ENCODE data around the gene GOLGA6B.
"Not testable (repeated sequence)": the region's sequence is repeated elsewhere in the genome, so short reads cannot be mapped to it uniquely, and the experiment has no call there.

The GOLGA6B gene, protein sequence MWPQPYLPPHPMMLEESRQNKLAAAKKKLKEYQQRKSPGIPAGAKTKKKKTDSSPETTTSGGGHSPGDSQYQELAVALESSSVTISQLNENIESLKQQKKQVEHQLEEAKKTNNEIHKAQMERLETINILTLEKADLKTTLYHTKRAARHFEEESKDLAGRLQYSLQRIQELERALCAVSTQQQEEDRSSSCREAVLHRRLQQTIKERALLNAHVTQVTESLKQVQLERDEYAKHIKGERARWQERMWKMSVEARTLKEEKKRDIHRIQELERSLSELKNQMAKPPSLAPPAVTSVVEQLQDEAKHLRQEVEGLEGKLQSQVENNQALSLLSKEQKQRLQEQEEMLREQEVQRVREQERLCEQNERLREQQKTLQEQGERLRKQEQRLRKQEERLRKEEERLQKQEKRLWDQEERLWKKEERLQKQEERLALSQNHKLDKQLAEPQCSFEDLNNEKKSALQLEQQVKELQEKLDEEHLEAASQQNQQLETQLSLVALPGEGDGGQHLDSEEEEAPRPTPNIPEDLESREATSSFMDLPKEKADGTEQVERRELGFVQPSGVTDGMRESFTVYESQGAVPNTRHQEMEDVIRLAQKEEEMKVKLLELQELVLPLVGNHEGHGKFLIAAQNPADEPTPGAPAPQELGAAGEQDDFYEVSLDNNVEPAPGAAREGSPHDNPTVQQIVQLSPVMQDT

DNA sequence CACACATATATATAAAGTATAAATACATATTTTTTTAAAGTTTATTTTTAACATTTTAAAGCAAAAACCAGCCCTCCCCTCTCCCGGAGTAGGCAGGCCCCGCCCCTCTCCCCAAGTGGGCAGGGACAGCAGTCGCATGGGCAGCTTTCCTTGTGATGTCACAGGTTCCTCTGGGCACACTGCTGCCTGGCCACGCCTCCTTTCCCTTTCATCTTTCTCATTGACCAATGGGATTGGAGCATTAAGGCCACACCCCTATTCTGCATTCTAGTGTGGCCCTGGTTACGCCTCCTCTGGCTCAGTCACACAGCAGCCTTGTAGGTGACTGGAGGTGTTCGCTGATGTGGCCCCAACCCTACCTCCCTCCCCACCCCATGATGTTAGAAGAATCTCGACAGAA lies at the start of gene GOLGA6B:
TSS of gene GOLGA6B (plus strand) at position 301 of the 400 bp plus-strand sequence. CDS start at position 342, 41 bp downstream.
- H2AFZ ChIP-seq (ENCODE audit: low read depth, low read length); H3K9me3 ChIP-seq (ENCODE audit: low read length); H3K4me3 ChIP-seq (ENCODE audit: low read length); H3K4me1 ChIP-seq (ENCODE audit: insufficient read depth, low read length); H3K36me3 ChIP-seq (ENCODE audit: insufficient read depth, low read length); H3K27me3 ChIP-seq (ENCODE audit: insufficient read depth, low read length): not testable (repeated sequence)

DNA sequence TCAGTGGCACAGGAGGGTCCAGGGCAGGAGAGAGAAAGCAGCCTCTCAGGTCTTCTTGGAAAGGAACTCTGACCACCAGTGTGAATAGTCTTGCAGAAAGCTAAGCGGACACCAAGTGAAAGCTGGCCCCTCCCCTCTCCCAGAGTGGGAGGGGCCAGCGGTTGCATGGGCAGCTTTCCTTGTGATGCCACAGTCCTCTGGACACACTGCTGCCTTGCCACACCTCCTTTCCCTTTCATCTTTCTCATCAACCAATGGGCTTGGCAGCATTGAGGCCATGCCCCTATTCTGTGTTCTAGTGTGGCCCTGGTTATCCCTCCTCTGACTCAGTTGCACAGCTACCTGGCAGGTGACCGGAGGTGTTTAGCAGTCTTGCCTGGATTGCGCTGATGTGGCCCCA lies 49.7 kb upstream of the GOLGA6B start:
- Histone ChIP-seq H3K9me3 (ENCODE audit: low read length) (no peaks in the 10 kb centered on the region), H3K36me3 (ENCODE audit: insufficient read depth, low read length) (no peaks in the 10 kb centered on the region), H3K4me1 (ENCODE audit: insufficient read depth, low read length) (no peaks in the 10 kb centered on the region), H3K27me3 (ENCODE audit: insufficient read depth, low read length) (no peaks in the 10 kb centered on the region), H3K4me3 (ENCODE audit: low read length) (no peak overlapping the region), H2AFZ (ENCODE audit: low read depth, low read length) (no peak overlapping the region)

DNA sequence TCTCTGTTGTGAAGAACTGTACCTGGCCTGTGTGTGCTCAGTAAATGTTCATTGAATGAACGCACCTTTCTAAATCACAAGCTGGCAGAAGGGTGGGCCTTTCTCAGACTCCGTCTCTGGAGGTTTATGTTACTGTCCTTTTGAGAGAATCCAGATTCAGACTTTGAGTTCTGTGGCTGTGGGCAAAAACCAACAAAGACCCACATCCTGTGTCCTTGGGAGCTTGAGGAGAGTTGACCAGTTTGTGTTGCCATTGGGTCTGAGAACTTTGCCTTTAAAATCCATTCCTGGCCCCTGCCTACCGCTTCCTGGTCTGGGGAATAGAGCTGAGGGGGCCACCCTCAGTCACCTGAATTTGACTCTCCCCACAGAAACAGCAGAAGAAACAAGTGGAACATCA lies 46.4 kb upstream of the GOLGA6B start:
- H3K9me3 ChIP-seq (ENCODE audit: low read length); H3K4me3 ChIP-seq (ENCODE audit: low read length); H3K27me3 ChIP-seq (ENCODE audit: insufficient read depth, low read length); H3K36me3 ChIP-seq (ENCODE audit: insufficient read depth, low read length); H3K4me1 ChIP-seq (ENCODE audit: insufficient read depth, low read length); H2AFZ ChIP-seq (ENCODE audit: low read depth, low read length): not testable (repeated sequence)

DNA sequence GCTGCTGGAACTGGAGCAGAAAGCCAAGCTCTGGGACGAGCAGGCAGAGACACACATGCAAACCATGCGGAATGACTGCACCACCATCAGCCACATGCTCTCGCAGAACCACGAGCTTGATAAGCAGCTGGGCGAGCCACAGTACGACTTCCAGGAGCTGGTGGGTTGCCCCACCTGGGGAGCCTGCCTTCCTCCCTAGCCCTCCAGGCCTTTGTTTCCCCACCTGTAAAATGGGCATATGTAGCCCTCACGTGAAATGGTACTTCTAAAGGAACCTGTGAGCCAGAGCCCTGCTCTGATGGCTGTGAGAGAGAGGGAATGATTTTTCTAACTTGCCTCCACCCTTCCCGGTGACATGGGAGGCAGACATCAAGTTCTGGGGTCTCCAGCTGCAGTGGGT lies 44.6 kb upstream of the GOLGA6B start:
- H3K4me3 ChIP-seq (ENCODE audit: low read length) = no peak overlapping the region
- no peaks in the 10 kb centered on the region for H3K9me3 ChIP-seq (ENCODE audit: low read length)
- no peaks in the 10 kb centered on the region for H3K27me3 ChIP-seq (ENCODE audit: insufficient read depth, low read length)
- no peaks in the 10 kb centered on the region for H3K36me3 ChIP-seq (ENCODE audit: insufficient read depth, low read length)
- H3K4me1 ChIP-seq (ENCODE audit: insufficient read depth, low read length) = no peaks in the 10 kb centered on the region
- H2AFZ ChIP-seq (ENCODE audit: low read depth, low read length) = no peak overlapping the region

DNA sequence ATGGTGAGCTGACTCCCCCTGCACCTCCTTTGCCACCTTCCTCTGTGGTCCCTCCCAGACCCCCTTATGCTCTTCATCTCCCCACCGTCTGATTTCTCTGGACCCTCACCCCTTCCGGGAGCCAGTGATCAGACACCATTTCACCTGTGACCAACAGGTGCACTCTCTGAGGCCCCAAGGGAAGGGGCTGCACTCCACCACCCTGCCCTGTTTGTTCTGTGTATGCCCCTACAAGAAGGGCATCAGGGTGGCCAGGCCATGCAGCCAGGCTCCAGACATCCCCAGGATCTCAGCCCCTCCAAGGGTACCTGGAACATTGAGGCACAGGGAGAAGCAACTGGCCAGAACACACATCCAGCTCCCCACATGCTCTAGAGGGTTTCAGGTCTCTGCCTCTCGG lies 42.2 kb upstream of the GOLGA6B start:
- H3K36me3 ChIP-seq (ENCODE audit: insufficient read depth, low read length); H3K4me3 ChIP-seq (ENCODE audit: low read length); H3K27me3 ChIP-seq (ENCODE audit: insufficient read depth, low read length); H3K9me3 ChIP-seq (ENCODE audit: low read length); H2AFZ ChIP-seq (ENCODE audit: low read depth, low read length); H3K4me1 ChIP-seq (ENCODE audit: insufficient read depth, low read length): not testable (repeated sequence)

DNA sequence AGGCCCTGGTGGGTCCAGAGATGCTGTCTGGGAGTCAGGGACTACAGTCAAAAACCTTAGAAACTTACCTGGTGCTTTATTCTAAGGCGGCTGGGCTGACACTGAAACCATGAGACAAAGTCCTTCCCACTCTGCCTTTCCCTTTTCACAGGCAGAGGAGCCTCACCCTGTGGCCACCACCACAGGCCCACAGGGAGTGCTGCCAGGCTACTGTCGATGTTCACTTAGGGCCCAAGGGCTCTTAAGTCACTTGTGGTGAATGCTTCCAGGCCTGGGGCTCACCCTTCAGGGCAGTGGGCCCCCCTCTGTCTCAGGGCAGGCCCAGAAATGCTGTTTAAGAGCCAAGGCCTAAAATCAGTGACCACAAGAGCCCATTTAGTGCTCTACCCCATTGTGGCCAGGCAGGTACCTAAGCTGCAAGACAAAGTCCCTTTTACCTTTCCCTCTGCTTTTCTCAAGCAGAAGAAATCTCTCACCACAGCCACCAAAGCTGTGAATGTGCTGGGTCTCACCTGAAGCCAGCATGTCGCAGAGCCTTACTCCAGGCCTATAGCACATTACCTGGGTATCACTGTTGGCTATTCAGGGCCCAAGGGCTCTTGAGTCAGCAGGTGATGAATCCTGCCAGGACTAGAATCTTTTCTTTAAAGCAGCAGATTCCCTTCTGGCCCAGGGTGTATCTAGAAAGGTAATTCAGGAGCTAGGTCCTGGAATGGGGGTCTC lies 39.5 kb upstream of the GOLGA6B start:
- no peak overlapping the region for H2AFZ ChIP-seq (ENCODE audit: low read depth, low read length)
- peaks cover 4% of the 10 kb centered on the region for H3K4me1 ChIP-seq (ENCODE audit: insufficient read depth, low read length)
- H3K9me3 ChIP-seq (ENCODE audit: low read length) = no peaks in the 10 kb centered on the region
- no peak overlapping the region for H3K4me3 ChIP-seq (ENCODE audit: low read length)
- no peaks in the 10 kb centered on the region for H3K27me3 ChIP-seq (ENCODE audit: insufficient read depth, low read length)
- no peaks in the 10 kb centered on the region for H3K36me3 ChIP-seq (ENCODE audit: insufficient read depth, low read length)

DNA sequence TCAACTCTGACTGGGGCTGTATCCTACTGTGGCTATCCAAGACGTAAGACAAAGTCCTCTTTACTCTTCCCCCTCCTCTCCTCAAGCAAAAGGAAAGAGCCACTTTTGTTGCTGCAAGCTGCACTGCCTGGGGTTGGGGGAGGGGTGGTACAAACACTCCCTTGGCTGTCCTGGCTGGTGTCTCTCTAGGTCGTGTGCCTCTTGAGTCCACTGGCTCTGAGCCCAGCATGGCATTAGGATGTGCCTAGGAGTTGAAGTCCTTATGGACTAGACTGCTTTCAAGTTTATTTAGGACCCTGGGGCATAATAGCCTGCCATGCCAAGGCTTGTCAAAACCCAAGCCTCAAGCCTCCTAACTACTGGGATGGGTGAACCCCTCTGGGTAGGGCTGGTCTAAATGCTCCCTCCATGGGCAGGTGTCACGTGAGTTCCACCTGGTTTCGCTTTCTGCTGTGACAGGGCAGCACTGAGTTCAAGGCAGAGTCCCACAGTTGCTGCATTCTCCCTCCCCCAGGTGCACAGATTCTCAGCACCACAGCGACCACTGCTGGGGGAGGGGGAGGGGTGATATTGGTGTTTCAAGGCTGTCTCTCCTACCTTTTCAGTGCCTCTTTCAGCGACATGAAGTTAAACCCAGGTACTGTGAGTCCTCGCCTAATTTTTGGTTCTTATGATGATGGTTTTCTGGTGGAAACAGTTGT lies 38.8 kb upstream of the GOLGA6B start:
- H2AFZ ChIP-seq (ENCODE audit: low read depth, low read length); H3K27me3 ChIP-seq (ENCODE audit: insufficient read depth, low read length); H3K4me1 ChIP-seq (ENCODE audit: insufficient read depth, low read length); H3K9me3 ChIP-seq (ENCODE audit: low read length); H3K36me3 ChIP-seq (ENCODE audit: insufficient read depth, low read length); H3K4me3 ChIP-seq (ENCODE audit: low read length): not testable (repeated sequence)

DNA sequence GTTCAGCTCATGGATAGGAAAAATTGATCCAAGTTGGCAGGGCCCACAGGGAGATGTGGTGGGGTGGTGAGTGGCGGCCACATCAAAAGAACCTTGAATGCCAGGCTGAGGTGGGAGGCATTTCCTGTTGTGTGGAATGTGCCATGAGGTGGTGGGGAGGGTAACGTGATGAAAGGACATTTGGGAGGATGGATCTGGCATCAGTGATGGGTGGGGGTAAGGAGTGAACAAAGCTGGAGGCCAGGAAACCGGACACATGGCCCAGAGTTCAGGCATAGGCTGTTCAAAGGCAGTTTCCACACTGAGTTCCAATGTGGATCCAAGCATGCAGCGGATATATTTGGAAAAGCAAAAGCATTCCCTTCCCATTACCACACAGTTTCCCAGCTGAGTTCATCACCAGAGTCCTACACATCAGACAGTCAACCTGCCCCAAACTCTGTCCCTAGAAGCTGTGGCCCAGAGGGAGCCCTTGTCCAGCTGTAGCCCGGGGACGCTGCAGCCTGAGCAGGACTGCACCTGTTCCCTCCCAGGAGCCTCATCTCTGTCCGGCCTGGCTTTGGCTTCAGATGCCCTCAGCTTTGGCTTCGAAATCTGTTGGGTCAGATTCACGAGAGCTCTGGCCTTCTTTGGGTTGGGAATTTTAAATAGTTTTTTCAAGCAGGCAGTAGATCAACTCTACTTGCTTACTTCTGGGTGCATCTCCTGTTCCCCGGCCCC lies 37.8 kb upstream of the GOLGA6B start:
- Histone ChIP-seq H3K4me1 (ENCODE audit: insufficient read depth, low read length) (peaks cover 4% of the 10 kb centered on the region), H2AFZ (ENCODE audit: low read depth, low read length) (no peak overlapping the region), H3K4me3 (ENCODE audit: low read length) (no peak overlapping the region), H3K36me3 (ENCODE audit: insufficient read depth, low read length) (no peaks in the 10 kb centered on the region), H3K9me3 (ENCODE audit: low read length) (no peaks in the 10 kb centered on the region), H3K27me3 (ENCODE audit: insufficient read depth, low read length) (no peaks in the 10 kb centered on the region)

DNA sequence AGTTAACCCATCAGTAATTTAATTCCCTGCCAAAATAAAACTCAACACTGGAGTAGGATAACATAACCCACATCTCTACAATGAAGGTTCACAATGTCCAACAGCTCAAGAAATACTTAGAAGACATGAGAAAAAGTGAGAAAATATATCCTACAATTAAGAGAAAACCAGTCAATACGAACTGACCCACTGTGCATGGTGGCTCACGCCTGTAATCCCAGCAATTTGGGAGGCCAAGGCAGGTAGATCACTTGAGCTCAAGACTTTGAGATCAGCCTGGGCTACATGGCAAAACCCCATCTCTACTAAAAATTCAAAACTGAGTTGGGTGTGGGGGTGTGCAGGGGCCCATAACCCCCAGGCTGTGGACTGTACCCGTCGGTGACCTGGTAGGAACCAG lies 30.6 kb upstream of the GOLGA6B start:
- not testable (repeated sequence) for H3K27me3 ChIP-seq (ENCODE audit: insufficient read depth, low read length); H3K9me3 ChIP-seq (ENCODE audit: low read length); H2AFZ ChIP-seq (ENCODE audit: low read depth, low read length); H3K4me1 ChIP-seq (ENCODE audit: insufficient read depth, low read length); H3K36me3 ChIP-seq (ENCODE audit: insufficient read depth, low read length); H3K4me3 ChIP-seq (ENCODE audit: low read length)

DNA sequence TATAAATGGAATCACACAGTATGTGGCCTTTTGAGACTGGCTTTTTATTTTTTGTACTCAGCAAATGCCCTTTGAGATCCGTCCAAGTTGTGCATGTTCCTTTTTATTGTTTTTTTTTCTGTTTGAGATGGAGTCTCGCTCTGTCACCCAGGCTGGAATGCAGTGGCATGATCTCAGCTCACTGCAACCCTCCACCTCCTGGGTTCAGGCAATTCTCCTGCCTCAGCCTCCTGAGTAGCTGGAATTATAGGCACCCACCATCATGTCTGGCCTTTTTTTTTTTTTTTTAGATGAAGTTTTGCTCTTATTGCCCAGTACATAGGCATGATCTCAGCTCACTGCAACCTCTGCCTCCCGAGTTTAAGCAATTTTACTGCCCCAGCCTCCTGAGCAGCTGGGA lies 28.3 kb upstream of the GOLGA6B start:
- H3K4me3 ChIP-seq (ENCODE audit: low read length); H3K27me3 ChIP-seq (ENCODE audit: insufficient read depth, low read length); H3K9me3 ChIP-seq (ENCODE audit: low read length); H2AFZ ChIP-seq (ENCODE audit: low read depth, low read length); H3K36me3 ChIP-seq (ENCODE audit: insufficient read depth, low read length); H3K4me1 ChIP-seq (ENCODE audit: insufficient read depth, low read length): not testable (repeated sequence)

DNA sequence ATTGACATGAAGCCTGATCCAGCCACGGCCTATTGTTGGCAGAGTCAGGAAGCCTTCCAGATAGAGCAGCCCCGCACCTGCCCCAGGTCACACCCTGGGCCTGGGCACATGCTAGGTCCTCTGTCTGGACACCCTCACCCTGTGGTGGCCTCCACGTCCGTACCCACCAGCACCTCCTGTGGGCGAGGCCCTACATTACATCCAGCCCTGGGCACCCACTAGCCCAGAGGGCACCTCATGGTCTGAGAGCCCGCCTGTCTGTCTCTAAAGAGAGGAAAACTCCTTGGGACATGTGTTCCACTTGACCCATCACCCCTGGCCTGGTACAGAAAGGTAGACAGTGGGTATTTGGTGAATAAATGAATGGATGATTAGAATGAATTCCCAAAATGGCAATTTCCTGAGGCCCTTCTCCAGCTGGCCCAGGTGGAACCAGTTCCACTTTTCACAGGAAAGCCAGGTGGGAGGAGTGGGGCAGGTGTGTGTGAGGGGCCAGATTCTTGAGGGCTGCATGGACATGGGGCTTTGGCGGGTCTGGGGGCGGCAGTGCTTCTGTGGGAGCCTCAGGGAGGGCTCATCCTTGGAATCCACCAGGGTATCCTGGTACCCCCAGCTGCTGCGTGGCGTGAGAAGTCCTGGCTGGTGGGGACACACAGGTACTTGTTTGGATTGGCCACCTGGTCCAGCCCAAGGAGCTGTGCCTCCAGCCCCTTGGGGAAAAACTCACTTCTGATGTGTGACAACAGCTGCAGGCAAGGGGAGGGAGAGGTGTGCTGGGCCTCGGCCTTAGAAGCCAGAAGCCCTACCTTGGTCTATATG lies 26.0 kb upstream of the GOLGA6B start:
- not testable (repeated sequence) for H3K9me3 ChIP-seq (ENCODE audit: low read length); H3K27me3 ChIP-seq (ENCODE audit: insufficient read depth, low read length); H3K4me3 ChIP-seq (ENCODE audit: low read length); H3K4me1 ChIP-seq (ENCODE audit: insufficient read depth, low read length); H3K36me3 ChIP-seq (ENCODE audit: insufficient read depth, low read length); H2AFZ ChIP-seq (ENCODE audit: low read depth, low read length)

DNA sequence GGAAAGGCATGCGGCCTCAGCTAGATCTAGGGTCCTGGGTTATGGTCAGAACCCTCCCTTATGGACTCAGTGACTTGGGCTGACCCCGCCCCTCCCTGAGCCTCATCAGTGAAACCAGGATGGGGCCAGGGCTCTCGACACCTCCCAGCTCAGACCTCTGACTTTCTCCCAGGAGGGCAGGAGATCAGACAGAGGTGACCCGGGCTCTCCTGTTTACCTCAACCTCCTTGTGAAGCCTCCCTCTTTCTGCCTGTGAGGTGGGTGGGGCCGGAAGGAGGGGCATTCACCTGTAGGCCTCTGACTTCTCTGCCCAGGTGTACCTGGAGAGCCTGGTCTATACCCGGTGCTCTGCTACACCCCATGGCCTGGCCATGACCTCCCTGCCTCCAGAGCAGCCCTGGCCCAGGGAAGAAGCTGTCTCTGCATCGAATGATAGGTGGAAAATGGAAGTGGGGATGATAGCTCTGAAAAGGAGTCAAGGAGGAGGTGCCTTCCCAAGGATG lies 25.4 kb upstream of the GOLGA6B start:
- not testable (repeated sequence) for H3K9me3 ChIP-seq (ENCODE audit: low read length); H3K36me3 ChIP-seq (ENCODE audit: insufficient read depth, low read length); H2AFZ ChIP-seq (ENCODE audit: low read depth, low read length); H3K4me3 ChIP-seq (ENCODE audit: low read length); H3K4me1 ChIP-seq (ENCODE audit: insufficient read depth, low read length); H3K27me3 ChIP-seq (ENCODE audit: insufficient read depth, low read length)

Measured in neuron (in vitro differentiated cells).